ENCODE data around the gene CFAP141.

Gene CFAP141

GRCh38 chr1:154174654-154175053 is 31.5 kb downstream of the CFAP141 start:
- peak; percentile 55 for DNase-seq (ENCODE audit: low read depth)
- H3K4me3 ChIP-seq (ENCODE audit: low read depth, low read length) = no peak overlapping the region
- no peak for TF ChIP-seq CTCF (IDR thresholded peaks at IDR 0.05; ENCODE audit: insufficient read depth, low read depth, low read length, missing control alignments)

- no peak overlapping the region for H3K4me3 ChIP-seq (ENCODE audit: low read depth, low read length)
- DNase-seq (ENCODE audit: low read depth) = no peak
- no peak for TF ChIP-seq CTCF (IDR thresholded peaks at IDR 0.05; ENCODE audit: insufficient read depth, low read depth, low read length, missing control alignments)
These were observed 34.3 kb downstream of the CFAP141 start for GRCh38 chr1:154171880-154172279.

GRCh38 chr1:154171223-154171583 is 34.9 kb downstream of the CFAP141 start:
- no peak overlapping the region for H3K4me3 ChIP-seq (ENCODE audit: low read depth, low read length)
- no peak for DNase-seq (ENCODE audit: low read depth)
- TF ChIP-seq CTCF (IDR thresholded peaks at IDR 0.05; ENCODE audit: insufficient read depth, low read depth, low read length, missing control alignments) = no peak

GRCh38 chr1:154170547-154171222 is 35.4 kb downstream of the CFAP141 start:
- no peak for TF ChIP-seq CTCF (IDR thresholded peaks at IDR 0.05; ENCODE audit: insufficient read depth, low read depth, low read length, missing control alignments)
- no peak for DNase-seq (ENCODE audit: low read depth)
- no peak overlapping the region for H3K4me3 ChIP-seq (ENCODE audit: low read depth, low read length)

- H3K4me3 ChIP-seq (ENCODE audit: low read depth, low read length) = no peak overlapping the region
- TF ChIP-seq CTCF (IDR thresholded peaks at IDR 0.05; ENCODE audit: insufficient read depth, low read depth, low read length, missing control alignments) = no peak
- no peak for DNase-seq (ENCODE audit: low read depth)
These were observed 38.7 kb downstream of the CFAP141 start for GRCh38 chr1:154167461-154167860.

GRCh38 chr1:154166207-154166606 is 39.9 kb downstream of the CFAP141 start:
- DNase-seq (ENCODE audit: low read depth) = no peak
- H3K4me3 ChIP-seq (ENCODE audit: low read depth, low read length) = no peak overlapping the region
- TF ChIP-seq CTCF (IDR thresholded peaks at IDR 0.05; ENCODE audit: insufficient read depth, low read depth, low read length, missing control alignments) = no peak

- TF ChIP-seq CTCF (IDR thresholded peaks at IDR 0.05; ENCODE audit: insufficient read depth, low read depth, low read length, missing control alignments) = no peak
- DNase-seq (ENCODE audit: low read depth) = no peak
- H3K4me3 ChIP-seq (ENCODE audit: low read depth, low read length) = no peak overlapping the region
These were observed 46.6 kb downstream of the CFAP141 start for GRCh38 chr1:154159554-154159953.

All from GM12865 (cell line).